Mesendoderm (in vitro differentiated cells): ENCODE measurements around the gene INPP4A.

Experiments
- DNase-seq: peaks from one replicate; pipeline ENCODE4 v3.0.0; 2013
- H2AK5ac ChIP-seq: 2 replicates; pipeline ENCODE4 v1.6.1; 2013; ENCODE audit warnings: low read length, inconsistent platforms
- H2BK120ac ChIP-seq: 2 replicates; pipeline ENCODE4 v1.6.1; 2013; ENCODE audit warnings: low read depth, mild to moderate bottlenecking, low read length, moderate library complexity, mixed read lengths
- H2BK15ac ChIP-seq: replicated peaks from 2 replicates; pipeline ENCODE4 v1.6.1; 2013; ENCODE audit warnings: low read depth, mild to moderate bottlenecking, moderate library complexity
- H2BK5ac ChIP-seq: 2 replicates; pipeline ENCODE4 v1.6.1; 2013; ENCODE audit warnings: low read length, inconsistent platforms
- H3K18ac ChIP-seq: 2 replicates; pipeline ENCODE4 v1.6.1; 2013; ENCODE audit warnings: mild to moderate bottlenecking, low read length, mixed read lengths
- H3K23ac ChIP-seq: one replicate; pipeline ENCODE4 v1.6.1; 2013; ENCODE audit warnings: low read length
- H3K27ac ChIP-seq: 2 replicates; pipeline ENCODE4 v1.5.1; 2013; ENCODE audit warnings: low read depth, mild to moderate bottlenecking, inconsistent platforms, low read length, moderate library complexity
- H3K27me3 ChIP-seq: 2 replicates; pipeline ENCODE4 v1.6.1; 2013; ENCODE audit warnings: low read length, control low read depth, mild to moderate bottlenecking, inconsistent platforms; ENCODE audit not compliant: insufficient read depth, poor library complexity
- H3K36me3 ChIP-seq: 2 replicates; pipeline ENCODE4 v1.6.1; 2013; ENCODE audit warnings: low read length, inconsistent platforms; ENCODE audit not compliant: control insufficient read depth, insufficient read depth
- H3K4ac ChIP-seq: one replicate; pipeline ENCODE4 v1.6.1; 2013; ENCODE audit warnings: low read depth, mild to moderate bottlenecking, low read length, moderate library complexity
- H3K4me1 ChIP-seq: 2 replicates; pipeline ENCODE4 v1.6.1; 2013; ENCODE audit warnings: low read depth, low read length, inconsistent platforms; ENCODE audit not compliant: control insufficient read depth
- H3K4me2 ChIP-seq: 2 replicates; pipeline ENCODE4 v1.6.1; 2013; ENCODE audit warnings: low read length
- H3K4me3 ChIP-seq: 2 replicates; pipeline ENCODE4 v1.5.1; 2013; ENCODE audit warnings: mild to moderate bottlenecking, low read length
- H3K56ac ChIP-seq: one replicate; pipeline ENCODE4 v1.6.1; 2013; ENCODE audit warnings: low read length
- H3K79me1 ChIP-seq: 2 replicates; pipeline ENCODE4 v1.6.1; 2013; ENCODE audit warnings: low read length, inconsistent platforms
- H3K79me2 ChIP-seq: 2 replicates; pipeline ENCODE4 v1.6.1; 2013; ENCODE audit warnings: mild to moderate bottlenecking, low read length; ENCODE audit not compliant: control insufficient read depth, insufficient read depth
- H3K9ac ChIP-seq: 2 replicates; pipeline ENCODE4 v1.6.1; 2013; ENCODE audit warnings: low read length, inconsistent platforms
- H4K5ac ChIP-seq: one replicate; pipeline ENCODE4 v1.6.1; 2013; ENCODE audit warnings: low read length
- H4K8ac ChIP-seq: one replicate; pipeline ENCODE4 v1.6.1; 2013; ENCODE audit warnings: low read depth, mild to moderate bottlenecking, control low read depth, low read length, moderate library complexity
- WGBS: extraction: QIAGEN DNeasy Blood & Tissue Kit; methylation state at CpG from one replicate; pipeline ENCODE4 v1.1.7; 2013; ENCODE audit warnings: low lambda C conversion rate, missing lambda C conversion rate; ENCODE audit not compliant: insufficient coverage; ENCODE audit errors: extremely low coverage; 5-methylcytosine and 5-hydroxymethylcytosine counted together

The INPP4A gene

DNA sequence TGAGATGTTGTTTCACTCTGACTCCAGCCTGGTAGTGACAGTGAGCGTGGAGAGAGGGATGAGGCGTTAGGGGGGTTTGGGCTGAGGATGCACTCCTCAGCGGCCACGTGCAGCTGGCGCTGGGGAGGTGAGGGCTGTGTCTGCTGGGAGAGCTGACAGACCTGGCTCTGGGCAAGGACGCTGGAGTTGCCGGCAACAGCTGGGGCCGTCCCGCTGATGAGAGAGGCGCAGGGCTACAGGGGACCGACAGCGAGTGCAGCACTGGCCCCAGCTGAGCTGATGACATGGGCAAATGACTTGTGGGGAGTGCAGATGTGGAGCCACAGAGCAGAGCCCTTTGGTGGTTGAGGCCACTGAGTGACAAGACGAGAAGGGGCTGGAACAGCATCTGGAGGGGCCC, 125.3 kb downstream of the INPP4A start:
- Histone ChIP-seq H3K79me2 (no peaks in the 10 kb centered on the region), H3K27me3 (no peaks in the 10 kb centered on the region), H4K8ac (no peak overlapping the region), H3K23ac (no peak overlapping the region), H3K79me1 (no peaks in the 10 kb centered on the region), H3K4me2 (no peak overlapping the region), H3K9ac (no peak overlapping the region), H2BK120ac (no peak overlapping the region), H3K4ac (no peak overlapping the region), H2BK5ac (no peak overlapping the region), H3K18ac (no peak overlapping the region), H3K56ac (no peak overlapping the region), H2AK5ac (no peak overlapping the region), H4K5ac (no peak overlapping the region), H3K4me3 (no peak overlapping the region), H2BK15ac (no peak overlapping the region), H3K4me1 (no peaks in the 10 kb centered on the region), H3K27ac (no peak overlapping the region), H3K36me3 (peaks cover 21% of the 10 kb centered on the region)
- no peak for DNase-seq
- WGBS = no CpG with 5 or more reads among the region's 13 CpGs

DNA sequence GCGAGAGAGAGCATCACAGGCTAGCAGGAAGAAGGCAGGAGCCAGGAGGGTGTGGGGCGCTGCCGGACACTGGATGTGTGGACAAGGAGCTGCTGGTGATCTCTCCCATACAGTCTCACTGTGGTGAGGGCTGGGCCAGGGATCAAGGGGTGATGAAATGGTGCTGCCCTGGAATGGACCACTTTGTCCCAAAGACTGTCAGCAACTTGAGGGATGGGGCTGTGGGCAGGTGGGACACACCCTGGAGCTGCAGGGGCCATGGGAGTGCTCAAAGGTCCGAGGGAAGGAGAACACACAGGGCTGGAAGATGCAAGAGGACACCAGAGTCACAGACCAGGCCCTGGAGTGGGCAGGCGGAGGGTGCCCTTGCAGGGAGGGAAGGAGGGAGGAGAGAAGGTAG, 125.7 kb downstream of the INPP4A start:
- Histone ChIP-seq H3K4me1 (no peaks in the 10 kb centered on the region), H3K23ac (no peak overlapping the region), H3K9ac (no peak overlapping the region), H4K8ac (no peak overlapping the region), H3K4ac (no peak overlapping the region), H2BK15ac (no peak overlapping the region), H2AK5ac (no peak overlapping the region), H3K27ac (no peak overlapping the region), H3K27me3 (no peaks in the 10 kb centered on the region), H3K18ac (no peak overlapping the region), H3K79me1 (no peaks in the 10 kb centered on the region), H2BK120ac (no peak overlapping the region), H3K4me3 (no peak overlapping the region), H4K5ac (no peak overlapping the region), H2BK5ac (no peak overlapping the region), H3K36me3 (peaks cover 21% of the 10 kb centered on the region), H3K79me2 (no peaks in the 10 kb centered on the region), H3K4me2 (no peak overlapping the region), H3K56ac (no peak overlapping the region)
- no peak for DNase-seq
- no CpG with 5 or more reads among the region's 5 CpGs for WGBS

DNA sequence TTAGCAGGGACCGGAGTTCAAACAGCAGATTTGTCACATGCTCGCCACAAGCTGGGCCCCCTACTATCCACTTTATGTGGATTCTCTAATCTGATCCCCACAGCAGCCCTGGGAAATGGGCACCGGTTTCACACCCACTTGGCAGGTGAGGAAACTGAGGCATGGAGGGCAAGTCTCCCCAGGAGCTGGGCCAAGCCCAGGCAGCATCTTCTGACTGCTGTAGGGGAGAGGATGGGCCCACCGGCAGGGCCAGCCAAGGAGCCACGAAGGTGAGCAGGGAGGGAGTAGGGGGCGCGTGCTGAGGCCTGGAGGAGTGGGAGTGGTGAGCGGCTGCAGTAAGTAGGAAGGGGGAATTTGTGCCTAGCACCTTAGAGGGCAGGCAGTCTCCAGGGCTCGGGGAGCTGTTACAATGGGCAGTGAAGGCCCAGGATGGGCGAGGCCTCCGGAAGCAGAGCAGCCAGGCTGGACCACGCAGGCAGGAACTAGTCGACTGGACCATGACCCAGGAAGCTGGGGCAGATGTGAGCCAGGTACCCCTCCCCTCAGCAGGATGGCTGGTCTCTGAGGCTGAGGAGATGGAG, 126.6 kb downstream of the INPP4A start:
- Histone ChIP-seq H3K79me1 (no peaks in the 10 kb centered on the region), H3K4ac (no peak overlapping the region), H3K79me2 (no peaks in the 10 kb centered on the region), H2BK15ac (no peak overlapping the region), H3K56ac (no peak overlapping the region), H3K9ac (no peak overlapping the region), H4K8ac (no peak overlapping the region), H2AK5ac (no peak overlapping the region), H3K18ac (no peak overlapping the region), H3K27ac (no peak overlapping the region), H2BK120ac (no peak overlapping the region), H2BK5ac (no peak overlapping the region), H3K36me3 (peaks cover 21% of the 10 kb centered on the region), H3K4me3 (no peak overlapping the region), H3K23ac (no peak overlapping the region), H3K4me1 (no peaks in the 10 kb centered on the region), H4K5ac (no peak overlapping the region), H3K27me3 (no peaks in the 10 kb centered on the region), H3K4me2 (no peak overlapping the region)
- WGBS = no CpG with 5 or more reads among the region's 13 CpGs
- no peak for DNase-seq

DNA sequence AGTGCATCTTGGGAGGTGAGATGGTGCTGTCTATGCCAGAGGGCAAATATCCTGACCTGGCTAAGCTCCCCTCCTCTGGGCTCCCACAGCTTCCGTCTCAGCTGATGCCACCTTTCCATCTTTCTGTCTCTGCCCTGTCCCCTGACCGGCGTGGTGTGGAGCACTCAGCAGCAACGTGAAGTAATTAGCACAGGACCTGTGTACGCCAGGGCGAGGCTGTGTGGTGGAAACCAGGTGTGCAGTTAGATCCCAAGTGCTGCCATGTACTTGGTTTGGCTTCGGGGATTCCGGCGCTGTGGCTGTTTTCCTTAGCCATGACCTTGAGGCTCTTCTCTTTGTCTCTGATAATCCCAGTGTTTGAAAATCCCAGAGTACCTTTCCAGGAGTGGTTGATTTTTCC, 127.1 kb downstream of the INPP4A start:
- H3K4me1 ChIP-seq = no peaks in the 10 kb centered on the region
- no CpG with 5 or more reads among the region's 9 CpGs for WGBS
- no peak overlapping the region for H4K8ac ChIP-seq
- H2BK120ac ChIP-seq = no peak overlapping the region
- H3K23ac ChIP-seq = no peak overlapping the region
- H3K79me2 ChIP-seq = no peaks in the 10 kb centered on the region
- no peak overlapping the region for H3K4me2 ChIP-seq
- H4K5ac ChIP-seq = no peak overlapping the region
- no peak overlapping the region for H3K9ac ChIP-seq
- H3K36me3 ChIP-seq = peaks cover 19% of the 10 kb centered on the region
- no peaks in the 10 kb centered on the region for H3K27me3 ChIP-seq
- no peak overlapping the region for H2BK5ac ChIP-seq
- no peak for DNase-seq
- no peak overlapping the region for H2AK5ac ChIP-seq
- no peak overlapping the region for H3K4me3 ChIP-seq
- H3K18ac ChIP-seq = no peak overlapping the region
- H3K27ac ChIP-seq = no peak overlapping the region
- H3K4ac ChIP-seq = no peak overlapping the region
- no peak overlapping the region for H2BK15ac ChIP-seq
- no peaks in the 10 kb centered on the region for H3K79me1 ChIP-seq
- no peak overlapping the region for H3K56ac ChIP-seq

DNA sequence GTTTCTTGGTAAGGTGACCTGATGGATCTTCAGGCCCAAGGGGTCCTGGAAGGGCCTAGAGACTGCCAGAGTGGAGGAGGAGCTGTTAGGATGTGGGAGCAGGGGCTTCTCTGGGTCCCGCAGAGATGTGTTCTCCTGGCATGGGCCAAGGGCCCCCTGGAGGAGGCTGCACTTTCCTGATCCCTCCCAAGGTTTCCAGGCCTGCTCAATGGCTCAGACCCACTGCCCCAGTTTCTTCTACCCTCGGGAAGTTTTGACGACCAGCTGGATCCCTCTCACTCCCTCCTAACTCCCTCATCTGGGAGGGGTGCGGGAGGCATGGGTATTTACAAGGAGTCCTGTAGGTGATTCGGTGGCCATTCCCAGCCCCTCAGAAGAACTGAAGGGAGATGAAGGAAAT, 127.6 kb downstream of the INPP4A start:
- no peak overlapping the region for H3K4me3 ChIP-seq
- H3K4me2 ChIP-seq = no peak overlapping the region
- H3K36me3 ChIP-seq = peaks cover 19% of the 10 kb centered on the region
- no peaks in the 10 kb centered on the region for H3K79me1 ChIP-seq
- H3K56ac ChIP-seq = no peak overlapping the region
- H4K8ac ChIP-seq = no peak overlapping the region
- H4K5ac ChIP-seq = no peak overlapping the region
- H2BK120ac ChIP-seq = no peak overlapping the region
- H3K79me2 ChIP-seq = no peaks in the 10 kb centered on the region
- no peak overlapping the region for H3K18ac ChIP-seq
- H3K4ac ChIP-seq = no peak overlapping the region
- WGBS = no CpG with 5 or more reads among the region's 5 CpGs
- H3K27ac ChIP-seq = no peak overlapping the region
- H3K9ac ChIP-seq = no peak overlapping the region
- no peak overlapping the region for H2BK5ac ChIP-seq
- no peaks in the 10 kb centered on the region for H3K4me1 ChIP-seq
- no peak overlapping the region for H3K23ac ChIP-seq
- no peak overlapping the region for H2BK15ac ChIP-seq
- no peaks in the 10 kb centered on the region for H3K27me3 ChIP-seq
- H2AK5ac ChIP-seq = no peak overlapping the region
- DNase-seq = no peak

DNA sequence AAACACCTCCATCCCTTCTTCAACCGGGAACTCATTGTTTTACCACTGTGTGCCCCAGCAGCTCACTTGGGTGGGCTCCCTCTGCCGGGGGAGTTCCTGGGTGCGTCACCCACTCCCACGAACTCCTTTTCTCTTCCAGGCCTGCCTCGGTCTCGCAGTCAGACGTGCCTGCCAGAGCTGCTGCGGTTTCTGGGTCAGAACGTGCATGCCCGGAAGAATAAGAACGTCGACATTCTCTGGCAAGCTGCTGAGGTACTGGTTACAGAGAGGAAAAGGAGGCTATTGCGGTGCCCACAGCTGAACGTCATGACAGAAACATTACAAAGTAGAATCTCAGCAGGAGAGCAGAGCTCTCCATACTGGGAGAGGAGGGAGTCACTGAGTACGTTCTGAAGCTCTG, 128.0 kb downstream of the INPP4A start:
- no peak overlapping the region for H2BK120ac ChIP-seq
- H3K9ac ChIP-seq = no peak overlapping the region
- no peak overlapping the region for H4K8ac ChIP-seq
- DNase-seq = no peak
- no peak overlapping the region for H2BK5ac ChIP-seq
- no peak overlapping the region for H2BK15ac ChIP-seq
- no peaks in the 10 kb centered on the region for H3K4me1 ChIP-seq
- no peak overlapping the region for H3K27ac ChIP-seq
- no peak overlapping the region for H3K4me3 ChIP-seq
- H3K56ac ChIP-seq = no peak overlapping the region
- H3K4ac ChIP-seq = no peak overlapping the region
- H3K27me3 ChIP-seq = no peaks in the 10 kb centered on the region
- peaks cover 19% of the 10 kb centered on the region for H3K36me3 ChIP-seq
- no CpG with 5 or more reads among the region's 15 CpGs for WGBS
- no peak overlapping the region for H3K18ac ChIP-seq
- H3K79me1 ChIP-seq = no peaks in the 10 kb centered on the region
- H3K79me2 ChIP-seq = no peaks in the 10 kb centered on the region
- H3K4me2 ChIP-seq = no peak overlapping the region
- no peak overlapping the region for H4K5ac ChIP-seq
- no peak overlapping the region for H2AK5ac ChIP-seq
- H3K23ac ChIP-seq = no peak overlapping the region
